ENCODE results near the gene HCFC1R1.

GRCh38 chr16:3001316-3001715, 22.4 kb downstream of the HCFC1R1 start:
- TF ChIP-seq CTCF (IDR thresholded peaks at IDR 0.05) (no peak), USF1 (CRISPR knock-in tag; IDR thresholded peaks at IDR 0.05) (no peak)
